Measurements from ENCODE around the gene HLA-DRB1. TPM values are rescaled to one million over a fixed set of nuclear protein-coding genes. Genes with fewer than 3 reads are reported as not detected.
"Not testable (repeated sequence)": the region's sequence is repeated elsewhere in the genome, so short reads cannot be mapped to it uniquely, and the experiment has no call there.

Gene HLA-DRB1
- polyA plus RNA-seq, 2 of the 4 experiments (the other 2 are of a cell fraction), result not detected

DNA sequence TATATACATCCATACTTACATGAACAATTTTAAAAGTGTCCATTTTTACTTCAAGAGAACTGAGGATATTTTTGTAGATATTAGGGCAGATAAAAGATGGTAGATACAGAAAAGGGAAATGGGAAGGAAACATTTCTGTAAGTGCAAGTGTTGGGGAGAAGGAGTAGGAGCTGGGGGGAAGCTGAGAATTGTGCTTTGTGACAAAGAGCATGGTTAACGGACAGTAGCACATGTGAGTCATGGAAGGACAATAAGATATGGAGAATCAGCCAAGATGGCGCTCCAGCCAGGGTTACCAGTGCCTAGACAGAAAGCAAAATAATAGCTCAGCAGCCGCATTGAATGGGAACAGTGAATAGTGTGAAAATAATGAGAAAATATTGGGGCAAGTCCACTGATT, 12.7 kb upstream of the HLA-DRB1 start (continued):
- no peak for TF ChIP-seq ATOH8 (CRISPR knock-in tag; IDR thresholded peaks at IDR 0.05; ENCODE audit: low read depth)

GRCh38 chr6:32597024-32597423, 7.4 kb upstream of the HLA-DRB1 start:
- CTCF ChIA-PET, result no interaction called here
- ATAC-seq (no peak), FAIRE-seq (no peak), DNase-seq (ENCODE audit: low read depth in 1 of 2, low spot score in 1 of 2) (no peak)
- POLR2A ChIA-PET, result no interaction called here
- Histone ChIP-seq H3K9me3 (no peaks in the 10 kb centered on the region), H3K4me1 (no peaks in the 10 kb centered on the region), H3K4me3 (no peak overlapping the region), H3K4me2 (no peak overlapping the region), H3K27ac (no peak overlapping the region)
- TF ChIP-seq, protein P1, sequence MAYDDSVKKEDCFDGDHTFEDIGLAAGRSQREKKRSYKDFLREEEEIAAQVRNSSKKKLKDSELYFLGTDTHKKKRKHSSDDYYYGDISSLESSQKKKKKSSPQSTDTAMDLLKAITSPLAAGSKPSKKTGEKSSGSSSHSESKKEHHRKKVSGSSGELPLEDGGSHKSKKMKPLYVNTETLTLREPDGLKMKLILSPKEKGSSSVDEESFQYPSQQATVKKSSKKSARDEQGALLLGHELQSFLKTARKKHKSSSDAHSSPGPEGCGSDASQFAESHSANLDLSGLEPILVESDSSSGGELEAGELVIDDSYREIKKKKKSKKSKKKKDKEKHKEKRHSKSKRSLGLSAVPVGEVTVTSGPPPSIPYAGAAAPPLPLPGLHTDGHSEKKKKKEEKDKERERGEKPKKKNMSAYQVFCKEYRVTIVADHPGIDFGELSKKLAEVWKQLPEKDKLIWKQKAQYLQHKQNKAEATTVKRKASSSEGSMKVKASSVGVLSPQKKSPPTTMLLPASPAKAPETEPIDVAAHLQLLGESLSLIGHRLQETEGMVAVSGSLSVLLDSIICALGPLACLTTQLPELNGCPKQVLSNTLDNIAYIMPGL (CRISPR knock-in tag; IDR thresholded peaks at IDR 0.05; ENCODE audit: borderline replicate concordance), result no peak
- TF ChIP-seq FOSL2 (IDR thresholded peaks at IDR 0.05), result no peak
- TF ChIP-seq FOSL2 (CRISPR knock-in tag; IDR thresholded peaks at IDR 0.05), result no peak
- TF ChIP-seq E2F6 (IDR thresholded peaks at IDR 0.05; ENCODE audit: borderline replicate concordance, low read depth), result no peak
- TF ChIP-seq TFCP2L1 (CRISPR knock-in tag; IDR thresholded peaks at IDR 0.05), result no peak
- TF ChIP-seq, protein P2, sequence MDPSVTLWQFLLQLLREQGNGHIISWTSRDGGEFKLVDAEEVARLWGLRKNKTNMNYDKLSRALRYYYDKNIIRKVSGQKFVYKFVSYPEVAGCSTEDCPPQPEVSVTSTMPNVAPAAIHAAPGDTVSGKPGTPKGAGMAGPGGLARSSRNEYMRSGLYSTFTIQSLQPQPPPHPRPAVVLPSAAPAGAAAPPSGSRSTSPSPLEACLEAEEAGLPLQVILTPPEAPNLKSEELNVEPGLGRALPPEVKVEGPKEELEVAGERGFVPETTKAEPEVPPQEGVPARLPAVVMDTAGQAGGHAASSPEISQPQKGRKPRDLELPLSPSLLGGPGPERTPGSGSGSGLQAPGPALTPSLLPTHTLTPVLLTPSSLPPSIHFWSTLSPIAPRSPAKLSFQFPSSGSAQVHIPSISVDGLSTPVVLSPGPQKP (IDR thresholded peaks at IDR 0.05; ENCODE audit: low read depth, low read length), result no peak
- TF ChIP-seq GATA3 (IDR thresholded peaks at IDR 0.05; ENCODE audit: borderline replicate concordance), result no peak
- TF ChIP-seq HOXA7 (CRISPR knock-in tag; IDR thresholded peaks at IDR 0.05), result no peak
- no peak for TF ChIP-seq HOXB13 (CRISPR knock-in tag; IDR thresholded peaks at IDR 0.05; ENCODE audit: low read depth)
- no peak for TF ChIP-seq PBX3 (IDR thresholded peaks at IDR 0.05)
- no peak for TF ChIP-seq FOXS1 (CRISPR knock-in tag; IDR thresholded peaks at IDR 0.05)
- no peak for TF ChIP-seq RFX5 (IDR thresholded peaks at IDR 0.05)
- TF ChIP-seq NFE2L2 (conservative IDR thresholded peaks at IDR 0.05; ENCODE audit: low read length), result no peak
- TF ChIP-seq CHD2 (IDR thresholded peaks at IDR 0.05; ENCODE audit: low read length, partially characterized antibody), result no peak
- TF ChIP-seq TP53 (CRISPR knock-in tag; IDR thresholded peaks at IDR 0.05), result no peak
- TF ChIP-seq SMC3 (IDR thresholded peaks at IDR 0.05), result no peak
- TF ChIP-seq KDM1A (IDR thresholded peaks at IDR 0.05; ENCODE audit: low read depth), result no peak
- TF ChIP-seq ZFP36 (IDR thresholded peaks at IDR 0.05; ENCODE audit: borderline replicate concordance, partially characterized antibody), result no peak
- TF ChIP-seq NR3C1 (IDR thresholded peaks at IDR 0.05), result no peak

DNA sequence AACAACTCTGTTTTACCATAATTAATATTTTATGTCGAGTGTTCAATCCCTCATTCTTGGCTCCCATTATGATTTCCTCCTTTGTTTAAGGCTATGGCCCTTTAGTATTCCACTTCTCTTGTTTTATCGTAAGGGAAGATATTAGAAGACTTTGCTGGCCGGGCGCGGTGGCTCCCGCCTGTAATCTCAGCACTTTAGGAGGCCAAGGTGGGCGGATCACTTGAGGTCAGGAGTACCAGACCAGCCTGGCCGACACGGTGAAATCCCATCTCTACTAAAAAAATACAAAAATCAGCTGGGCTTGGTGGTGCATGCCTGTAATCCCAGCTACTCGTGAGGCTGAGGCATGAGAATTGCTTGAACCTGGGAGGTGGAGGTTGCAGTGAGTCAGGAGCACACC, 1.1 kb upstream of the HLA-DRB1 start:
- H3K9me3 ChIP-seq; H3K4me1 ChIP-seq; H3K4me2 ChIP-seq; CTCF ChIA-PET; H3K4me3 ChIP-seq; FAIRE-seq; POLR2A ChIA-PET; H3K27ac ChIP-seq; ATAC-seq; DNase-seq (ENCODE audit: low read depth in 1 of 2, low spot score in 1 of 2): not testable (repeated sequence)
- no CpG with 5 or more reads among the region's 10 CpGs for WGBS (ENCODE audit: missing lambda C conversion rate)

All from A549 (cell line).